ENCODE data around the gene SNX15.
A peak's percentile ranks its signal among the peaks of the same experiment; 100 is the strongest.

The SNX15 gene

GRCh38 chr11:65060913-65061408, 33.7 kb downstream of the SNX15 start:
- Histone ChIP-seq H3K4me3 (ENCODE audit: low read depth in 1 of 2, low read length in 2 of 2) (no peak overlapping the region), H3K27me3 (ENCODE audit: insufficient read depth, low read length, poor library complexity) (no peaks in the 10 kb centered on the region), H3K36me3 (ENCODE audit: insufficient read depth, low read length) (no peaks in the 10 kb centered on the region), H3K4me1 (ENCODE audit: insufficient read depth, low read length) (no peaks in the 10 kb centered on the region), H4K20me1 (ENCODE audit: insufficient read depth, low read length) (no peaks in the 10 kb centered on the region), H3K79me2 (ENCODE audit: insufficient read depth, low read length) (no peaks in the 10 kb centered on the region), H3K9me3 (ENCODE audit: insufficient read depth, low read length, severe bottlenecking) (no peaks in the 10 kb centered on the region), H3K4me2 (ENCODE audit: insufficient read depth, low read length) (no peak overlapping the region), H3K27ac (ENCODE audit: low read length) (no peak overlapping the region), H2AFZ (ENCODE audit: low read depth, low read length) (no peak overlapping the region), H3K9ac (ENCODE audit: low read depth, low read length) (no peak overlapping the region)
- no peak for ATAC-seq (ENCODE audit: insufficient read depth, low read depth)
- TF ChIP-seq CTCF (IDR thresholded peaks at IDR 0.05; ENCODE audit: borderline replicate concordance, extremely low read depth, low read length, poor library complexity, severe bottlenecking) (peak; percentile 11), EZH2 (IDR thresholded peaks at IDR 0.05; ENCODE audit: borderline replicate concordance, low read depth, low read length, severe bottlenecking) (no peak)
- DNase-seq: no peak

GRCh38 chr11:65063532-65063931, 36.3 kb downstream of the SNX15 start:
- TF ChIP-seq EZH2 (IDR thresholded peaks at IDR 0.05; ENCODE audit: borderline replicate concordance, low read depth, low read length, severe bottlenecking) (no peak), CTCF (IDR thresholded peaks at IDR 0.05; ENCODE audit: borderline replicate concordance, extremely low read depth, low read length, poor library complexity, severe bottlenecking) (no peak)
- ATAC-seq (ENCODE audit: insufficient read depth, low read depth) (no peak; the same call in 2 of the 3 replicates), DNase-seq (no peak)
- H3K36me3 ChIP-seq (ENCODE audit: insufficient read depth, low read length): no peaks in the 10 kb centered on the region
- H3K4me1 ChIP-seq (ENCODE audit: insufficient read depth, low read length): no peaks in the 10 kb centered on the region
- no peaks in the 10 kb centered on the region for H3K9me3 ChIP-seq (ENCODE audit: insufficient read depth, low read length, severe bottlenecking)
- H3K27ac ChIP-seq (ENCODE audit: low read length): no peak overlapping the region
- H3K79me2 ChIP-seq (ENCODE audit: insufficient read depth, low read length): no peaks in the 10 kb centered on the region
- no peaks in the 10 kb centered on the region for H3K27me3 ChIP-seq (ENCODE audit: insufficient read depth, low read length, poor library complexity)
- H3K4me2 ChIP-seq (ENCODE audit: insufficient read depth, low read length): no peak overlapping the region
- H3K4me3 ChIP-seq (ENCODE audit: low read depth in 1 of 2, low read length in 2 of 2): no peak overlapping the region
- H4K20me1 ChIP-seq (ENCODE audit: insufficient read depth, low read length): no peaks in the 10 kb centered on the region
- H3K9ac ChIP-seq (ENCODE audit: low read depth, low read length): no peak overlapping the region
- no peak overlapping the region for H2AFZ ChIP-seq (ENCODE audit: low read depth, low read length)

- Histone ChIP-seq H3K27me3 (ENCODE audit: insufficient read depth, low read length, poor library complexity) (no peaks in the 10 kb centered on the region), H3K9me3 (ENCODE audit: insufficient read depth, low read length, severe bottlenecking) (no peaks in the 10 kb centered on the region), H3K36me3 (ENCODE audit: insufficient read depth, low read length) (no peaks in the 10 kb centered on the region), H4K20me1 (ENCODE audit: insufficient read depth, low read length) (no peaks in the 10 kb centered on the region), H2AFZ (ENCODE audit: low read depth, low read length) (no peak overlapping the region), H3K9ac (ENCODE audit: low read depth, low read length) (no peak overlapping the region), H3K4me1 (ENCODE audit: insufficient read depth, low read length) (no peaks in the 10 kb centered on the region), H3K4me2 (ENCODE audit: insufficient read depth, low read length) (no peak overlapping the region), H3K79me2 (ENCODE audit: insufficient read depth, low read length) (no peaks in the 10 kb centered on the region), H3K27ac (ENCODE audit: low read length) (no peak overlapping the region), H3K4me3 (ENCODE audit: low read depth in 1 of 2, low read length in 2 of 2) (no peak overlapping the region)
- DNase-seq: no peak
- no peak for ATAC-seq (ENCODE audit: insufficient read depth, low read depth)
- TF ChIP-seq CTCF (IDR thresholded peaks at IDR 0.05; ENCODE audit: borderline replicate concordance, extremely low read depth, low read length, poor library complexity, severe bottlenecking) (no peak), EZH2 (IDR thresholded peaks at IDR 0.05; ENCODE audit: borderline replicate concordance, low read depth, low read length, severe bottlenecking) (no peak)
Measured at GRCh38 chr11:65064847-65065240, 37.6 kb downstream of the SNX15 start.

- Histone ChIP-seq H3K36me3 (ENCODE audit: insufficient read depth, low read length) (no peaks in the 10 kb centered on the region), H3K9me3 (ENCODE audit: insufficient read depth, low read length, severe bottlenecking) (no peaks in the 10 kb centered on the region), H3K4me2 (ENCODE audit: insufficient read depth, low read length) (no peak overlapping the region), H3K79me2 (ENCODE audit: insufficient read depth, low read length) (no peaks in the 10 kb centered on the region), H4K20me1 (ENCODE audit: insufficient read depth, low read length) (no peaks in the 10 kb centered on the region), H3K27ac (ENCODE audit: low read length) (no peak overlapping the region), H3K4me1 (ENCODE audit: insufficient read depth, low read length) (no peaks in the 10 kb centered on the region), H3K9ac (ENCODE audit: low read depth, low read length) (no peak overlapping the region), H2AFZ (ENCODE audit: low read depth, low read length) (no peak overlapping the region), H3K4me3 (ENCODE audit: low read depth in 1 of 2, low read length in 2 of 2) (no peak overlapping the region), H3K27me3 (ENCODE audit: insufficient read depth, low read length, poor library complexity) (no peaks in the 10 kb centered on the region)
- ATAC-seq (ENCODE audit: insufficient read depth, low read depth) (no peak), DNase-seq (no peak)
- no peak for TF ChIP-seq CTCF (IDR thresholded peaks at IDR 0.05; ENCODE audit: borderline replicate concordance, extremely low read depth, low read length, poor library complexity, severe bottlenecking)
- TF ChIP-seq EZH2 (IDR thresholded peaks at IDR 0.05; ENCODE audit: borderline replicate concordance, low read depth, low read length, severe bottlenecking): no peak
Measured at GRCh38 chr11:65065851-65066250, 38.6 kb downstream of the SNX15 start.
